Thyroid gland (tissue), 4 donors: ENCODE data around the gene DUOX2. TPM values are rescaled to one million over a fixed set of nuclear protein-coding genes. Genes with fewer than 3 reads are reported as not detected.

Experiments
- DNase-seq, 2 donors: peaks; one replicate each; pipeline ENCODE4 v3.0.0-alpha.2; 2019
- H3K27ac ChIP-seq, 3 donors: fragments of 200-600 bp; sonication (generic); 1 replicate in 2 of 3; 2 replicates in 1 of 3; pipeline ENCODE4 v1.5.1; 2016 to 2019; ENCODE audit warnings: mild to moderate bottlenecking in 1 of 3, moderate library complexity in 1 of 3
- H3K27me3 ChIP-seq: fragments of 200-600 bp; sonication (generic); one replicate; pipeline ENCODE4 v1.5.1; 2019
- H3K36me3 ChIP-seq, 2 donors: fragments of 200-600 bp; sonication (generic); one replicate each; pipeline ENCODE4 v1.5.1; 2016 to 2019
- H3K4me1 ChIP-seq, 2 donors: fragments of 200-600 bp; sonication (generic); one replicate each; pipeline ENCODE4 v1.5.1; 2017 to 2019
- H3K4me3 ChIP-seq, 3 donors: fragments of 200-600 bp; sonication (generic); replicated peaks in 1 of 3; 1 replicate in 2 of 3; 2 replicates in 1 of 3; pipeline ENCODE4 v1.5.1; 2016; ENCODE audit warnings: mild to moderate bottlenecking in 1 of 3
- H3K9me3 ChIP-seq: fragments of 200-600 bp; sonication (generic); one replicate; pipeline ENCODE4 v1.5.1; 2017
- CTCF ChIP-seq, 6 experiments: fragments of 200-600 bp in 3 of 6; fragments of 450-650 bp in 3 of 6; sonication (generic) in 3 of 6; IDR thresholded peaks; one replicate each; pipeline ENCODE4 v1.5.1; 2016 to 2019; ENCODE audit warnings: antibody characterized with exemption in 6 of 6, mild to moderate bottlenecking in 2 of 6, inconsistent platforms in 1 of 6, moderate library complexity in 1 of 6
- POLR2A ChIP-seq, 2 donors: fragments of 450-650 bp; IDR thresholded peaks; one replicate each; pipeline ENCODE4 v1.6.1; 2017; ENCODE audit warnings: antibody characterized with exemption in 2 of 2, mild to moderate bottlenecking in 2 of 2, moderate library complexity in 1 of 2
- WGBS, 2 donors: methylation state at CpG; one replicate each; pipeline ENCODE4 v1.1.5; 2017; 5-methylcytosine and 5-hydroxymethylcytosine counted together
- intact Hi-C: fragments of 100-400 bp; cut with DNase I; formaldehyde crosslinking; loops from one replicate; pipeline ENCODE4 v1.15.1; 2023
- total RNA-seq, 4 donors: library from RNA; depleted of rRNA; stranded (reverse); fragments of >200 nt; gene quantifications; one replicate each; pipeline ENCODE4 v1.2.3, GENCODE V29; 2016

Gene DUOX2
- total RNA-seq, 4 donors from 2014 or later = 44.5 to 238 (median 152) TPM

- peak; percentile 30 for DNase-seq
- Histone ChIP-seq H3K27me3 (no peaks in the 10 kb centered on the region), H3K36me3 (no peaks in the 10 kb centered on the region), H3K9me3 (no peaks in the 10 kb centered on the region), H3K27ac (peak overlapping the region in 2 of 3 donors; percentile 24 to 97), H3K4me3 (no peak overlapping the region), H3K4me1 (peaks cover 47 to 59% of the 10 kb centered on the region in 2 donors)
- intact Hi-C loops = no loop called here
- TF ChIP-seq POLR2A (IDR thresholded peaks at IDR 0.05) (no peak), CTCF (IDR thresholded peaks at IDR 0.05) (no peak)
- WGBS, 2 donors = 87 to 91% methylated on average over 5 of the region's 10 CpGs
Measured at GRCh38 chr15:45120081-45120972, 6.4 kb upstream of the DUOX2 start.

GRCh38 chr15:45118996-45119395 is 5.0 kb upstream of the DUOX2 start:
- DNase-seq = no peak
- H3K27me3 ChIP-seq = no peaks in the 10 kb centered on the region
- intact Hi-C loops = loop anchor here (10.0 kb wide), 1 partner anchor 84 kb away; no protein-coding TSS in a partner anchor
- no peaks in the 10 kb centered on the region for H3K9me3 ChIP-seq
- TF ChIP-seq POLR2A (IDR thresholded peaks at IDR 0.05) (no peak), CTCF (IDR thresholded peaks at IDR 0.05) (no peak)
- WGBS, 2 donors = 91 to 93% methylated on average over 5 of the region's 5 CpGs
- H3K36me3 ChIP-seq = no peaks in the 10 kb centered on the region
- peak overlapping the region in 1 of 3 donors; percentile 19 for H3K27ac ChIP-seq
- peaks cover 39 to 56% of the 10 kb centered on the region in 2 donors for H3K4me1 ChIP-seq
- no peak overlapping the region for H3K4me3 ChIP-seq

- WGBS, 2 donors = 1 to 4% methylated on average over 14 of the region's 14 CpGs
- H3K27me3 ChIP-seq = no peaks in the 10 kb centered on the region
- no peaks in the 10 kb centered on the region for H3K9me3 ChIP-seq
- H3K4me3 ChIP-seq = no peak overlapping the region
- no peaks in the 10 kb centered on the region for H3K36me3 ChIP-seq
- DNase-seq = peak; percentile 94 to 95
- peak overlapping the region in 2 of 3 donors; percentile 8 to 61 for H3K27ac ChIP-seq
- peak; percentile 92 to 100 (median 99) for TF ChIP-seq CTCF (IDR thresholded peaks at IDR 0.05)
- TF ChIP-seq POLR2A (IDR thresholded peaks at IDR 0.05) = no peak
- peaks cover 33 to 50% of the 10 kb centered on the region in 2 donors for H3K4me1 ChIP-seq
- intact Hi-C loops = loop anchor here (10.0 kb wide), 1 partner anchor 83 kb away; no protein-coding TSS in a partner anchor
Measured at GRCh38 chr15:45118131-45118588, 4.2 kb upstream of the DUOX2 start.

GRCh38 chr15:45117308-45118130 is 3.5 kb upstream of the DUOX2 start:
- no peaks in the 10 kb centered on the region for H3K27me3 ChIP-seq
- no peak for DNase-seq
- no peaks in the 10 kb centered on the region for H3K9me3 ChIP-seq
- intact Hi-C loops = loop anchor here (10.0 kb wide), 1 partner anchor 83 kb away; no protein-coding TSS in a partner anchor
- H3K4me3 ChIP-seq = no peak overlapping the region
- peak overlapping the region; percentile 8 to 61 (median 50) for H3K27ac ChIP-seq
- H3K4me1 ChIP-seq = peaks cover 28 to 47% of the 10 kb centered on the region in 2 donors
- H3K36me3 ChIP-seq = no peaks in the 10 kb centered on the region
- WGBS, 2 donors = 42 to 47% methylated on average over 30 to 33 of the region's 33 CpGs
- TF ChIP-seq POLR2A (IDR thresholded peaks at IDR 0.05) (no peak), CTCF (IDR thresholded peaks at IDR 0.05) (no peak)
